ENCODE measurements around the gene NOTCH1.

Gene NOTCH1

DNA sequence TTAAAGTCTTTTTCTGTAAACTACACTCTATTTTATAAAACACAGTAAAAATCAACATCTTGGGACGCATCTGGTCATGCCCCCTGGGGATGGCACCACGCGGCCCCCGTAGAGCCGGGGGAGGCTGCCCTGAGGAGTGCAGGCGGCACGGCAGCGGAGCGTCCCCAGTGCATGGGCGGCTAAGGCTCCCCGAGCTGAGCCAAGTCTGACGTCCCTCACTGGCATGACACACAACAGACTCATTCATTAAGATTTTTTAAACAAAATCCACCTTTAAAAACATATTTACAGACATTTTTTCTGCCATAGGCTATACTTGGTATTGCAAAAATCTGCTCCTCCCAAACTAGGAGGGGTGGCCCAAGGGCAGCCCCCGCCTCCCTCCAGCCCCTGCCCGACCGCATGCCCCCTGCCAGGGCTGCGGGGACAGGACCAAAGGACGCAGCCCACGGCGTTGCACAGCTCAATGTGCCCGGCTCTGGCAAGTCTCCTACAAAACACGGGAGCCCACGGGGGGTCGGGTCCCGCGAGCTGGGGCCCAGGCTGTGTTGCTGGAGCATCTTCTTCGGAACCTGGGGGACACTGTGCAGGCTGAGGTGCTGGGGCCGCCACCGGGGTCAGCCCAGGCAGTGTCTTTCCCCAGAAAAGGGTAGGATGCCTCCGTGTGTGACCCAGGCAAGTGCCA lies 51.2 kb downstream of the NOTCH1 start:
- TF ChIP-seq EZH2 (IDR thresholded peaks at IDR 0.05; ENCODE audit: borderline replicate concordance, low read depth, low read length, severe bottlenecking) = no peak
- TF ChIP-seq, protein P1, sequence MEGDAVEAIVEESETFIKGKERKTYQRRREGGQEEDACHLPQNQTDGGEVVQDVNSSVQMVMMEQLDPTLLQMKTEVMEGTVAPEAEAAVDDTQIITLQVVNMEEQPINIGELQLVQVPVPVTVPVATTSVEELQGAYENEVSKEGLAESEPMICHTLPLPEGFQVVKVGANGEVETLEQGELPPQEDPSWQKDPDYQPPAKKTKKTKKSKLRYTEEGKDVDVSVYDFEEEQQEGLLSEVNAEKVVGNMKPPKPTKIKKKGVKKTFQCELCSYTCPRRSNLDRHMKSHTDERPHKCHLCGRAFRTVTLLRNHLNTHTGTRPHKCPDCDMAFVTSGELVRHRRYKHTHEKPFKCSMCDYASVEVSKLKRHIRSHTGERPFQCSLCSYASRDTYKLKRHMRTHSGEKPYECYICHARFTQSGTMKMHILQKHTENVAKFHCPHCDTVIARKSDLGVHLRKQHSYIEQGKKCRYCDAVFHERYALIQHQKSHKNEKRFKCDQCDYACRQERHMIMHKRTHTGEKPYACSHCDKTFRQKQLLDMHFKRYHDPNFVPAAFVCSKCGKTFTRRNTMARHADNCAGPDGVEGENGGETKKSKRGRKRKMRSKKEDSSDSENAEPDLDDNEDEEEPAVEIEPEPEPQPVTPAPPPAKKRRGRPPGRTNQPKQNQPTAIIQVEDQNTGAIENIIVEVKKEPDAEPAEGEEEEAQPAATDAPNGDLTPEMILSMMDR (IDR thresholded peaks at IDR 0.05; ENCODE audit: borderline replicate concordance, extremely low read depth, low read length, poor library complexity, severe bottlenecking) = no peak
- H3K4me3 ChIP-seq (ENCODE audit: low read depth in 1 of 2, low read length in 2 of 2) = no peak overlapping the region
- H3K36me3 ChIP-seq (ENCODE audit: insufficient read depth, low read length) = peaks cover 52% of the 10 kb centered on the region
- no peak overlapping the region for H3K4me2 ChIP-seq (ENCODE audit: insufficient read depth, low read length)
- no peaks in the 10 kb centered on the region for H3K9me3 ChIP-seq (ENCODE audit: insufficient read depth, low read length, severe bottlenecking)
- peaks cover 51% of the 10 kb centered on the region for H4K20me1 ChIP-seq (ENCODE audit: insufficient read depth, low read length)
- no peak overlapping the region for H3K9ac ChIP-seq (ENCODE audit: low read depth, low read length)
- H3K79me2 ChIP-seq (ENCODE audit: insufficient read depth, low read length) = peaks cover 9% of the 10 kb centered on the region; the same call in 1 of the 2 replicates
- DNase-seq = no peak
- no peaks in the 10 kb centered on the region for H3K4me1 ChIP-seq (ENCODE audit: insufficient read depth, low read length)
- no peaks in the 10 kb centered on the region for H3K27me3 ChIP-seq (ENCODE audit: insufficient read depth, low read length, poor library complexity)
- no peak for ATAC-seq (ENCODE audit: insufficient read depth, low read depth)
- no peak overlapping the region for H3K27ac ChIP-seq (ENCODE audit: low read length)
- H2AFZ ChIP-seq (ENCODE audit: low read depth, low read length) = no peak overlapping the region

DNA sequence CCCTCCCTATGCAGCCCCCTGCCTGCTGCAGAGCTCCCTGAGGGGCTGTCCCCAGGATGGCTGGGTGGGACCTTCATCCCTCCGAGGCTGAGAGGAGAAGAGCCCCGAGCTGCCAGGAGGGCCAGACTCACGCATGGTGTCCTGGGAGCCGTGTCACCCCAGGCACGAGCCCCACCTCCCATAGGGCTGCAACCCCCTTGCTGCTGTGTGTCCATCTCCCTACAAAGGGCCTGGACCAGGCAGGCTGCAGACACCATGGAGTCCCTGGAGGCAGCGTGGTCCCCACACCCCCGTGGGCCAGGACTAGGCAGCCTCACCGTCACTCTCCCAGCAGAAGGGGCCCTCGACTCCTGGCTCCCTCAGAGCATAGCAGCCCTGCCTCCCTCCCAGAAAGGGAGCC lies 51.8 kb downstream of the NOTCH1 start:
- Histone ChIP-seq H4K20me1 (ENCODE audit: insufficient read depth, low read length) (peaks cover 45% of the 10 kb centered on the region), H3K36me3 (ENCODE audit: insufficient read depth, low read length) (peaks cover 45% of the 10 kb centered on the region), H3K4me1 (ENCODE audit: insufficient read depth, low read length) (no peaks in the 10 kb centered on the region), H3K9me3 (ENCODE audit: insufficient read depth, low read length, severe bottlenecking) (no peaks in the 10 kb centered on the region), H3K79me2 (ENCODE audit: insufficient read depth, low read length) (peaks cover 5% of the 10 kb centered on the region; the same call in 1 of the 2 replicates), H2AFZ (ENCODE audit: low read depth, low read length) (no peak overlapping the region), H3K27me3 (ENCODE audit: insufficient read depth, low read length, poor library complexity) (no peaks in the 10 kb centered on the region), H3K4me2 (ENCODE audit: insufficient read depth, low read length) (no peak overlapping the region), H3K27ac (ENCODE audit: low read length) (no peak overlapping the region), H3K4me3 (ENCODE audit: low read depth in 1 of 2, low read length in 2 of 2) (no peak overlapping the region), H3K9ac (ENCODE audit: low read depth, low read length) (no peak overlapping the region)
- no peak for DNase-seq
- peak; percentile 20 for ATAC-seq (ENCODE audit: insufficient read depth, low read depth)
- TF ChIP-seq, protein P1 (IDR thresholded peaks at IDR 0.05; ENCODE audit: borderline replicate concordance, extremely low read depth, low read length, poor library complexity, severe bottlenecking) = no peak
- TF ChIP-seq EZH2 (IDR thresholded peaks at IDR 0.05; ENCODE audit: borderline replicate concordance, low read depth, low read length, severe bottlenecking) = no peak

DNA sequence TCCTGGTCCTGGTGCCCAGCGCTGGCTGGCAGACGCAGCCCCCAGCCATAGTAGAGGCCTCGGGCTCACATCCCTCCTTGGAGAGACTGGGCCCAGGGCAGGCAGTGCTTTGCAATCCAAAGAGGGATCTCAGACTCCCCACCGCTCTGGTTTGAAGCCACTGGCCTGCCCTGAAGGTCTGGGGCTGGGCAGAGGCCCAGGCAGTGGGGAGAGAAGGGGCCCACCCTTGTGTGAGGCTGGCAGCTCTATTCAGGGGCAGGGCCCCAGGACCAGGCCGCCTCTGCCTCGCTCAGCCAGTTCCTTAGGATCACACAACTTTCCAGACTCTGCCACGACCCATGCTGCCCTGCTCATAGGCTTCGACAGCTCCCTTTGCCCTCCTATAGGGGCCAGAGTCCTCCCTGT lies 52.3 kb downstream of the NOTCH1 start:
- no peak overlapping the region for H3K4me2 ChIP-seq (ENCODE audit: insufficient read depth, low read length)
- no peaks in the 10 kb centered on the region for H3K4me1 ChIP-seq (ENCODE audit: insufficient read depth, low read length)
- peaks cover 41% of the 10 kb centered on the region for H3K36me3 ChIP-seq (ENCODE audit: insufficient read depth, low read length)
- no peaks in the 10 kb centered on the region for H3K27me3 ChIP-seq (ENCODE audit: insufficient read depth, low read length, poor library complexity)
- H4K20me1 ChIP-seq (ENCODE audit: insufficient read depth, low read length) = peaks cover 40% of the 10 kb centered on the region
- H3K9me3 ChIP-seq (ENCODE audit: insufficient read depth, low read length, severe bottlenecking) = no peaks in the 10 kb centered on the region
- H3K4me3 ChIP-seq (ENCODE audit: low read depth in 1 of 2, low read length in 2 of 2) = no peak overlapping the region
- H3K79me2 ChIP-seq (ENCODE audit: insufficient read depth, low read length) = peaks cover 3% of the 10 kb centered on the region; the same call in 1 of the 2 replicates
- H2AFZ ChIP-seq (ENCODE audit: low read depth, low read length) = no peak overlapping the region
- DNase-seq (no peak), ATAC-seq (ENCODE audit: insufficient read depth, low read depth) (peak; percentile 42)
- H3K27ac ChIP-seq (ENCODE audit: low read length) = no peak overlapping the region
- TF ChIP-seq EZH2 (IDR thresholded peaks at IDR 0.05; ENCODE audit: borderline replicate concordance, low read depth, low read length, severe bottlenecking) = no peak
- TF ChIP-seq, protein P1 (IDR thresholded peaks at IDR 0.05; ENCODE audit: borderline replicate concordance, extremely low read depth, low read length, poor library complexity, severe bottlenecking) = no peak
- no peak overlapping the region for H3K9ac ChIP-seq (ENCODE audit: low read depth, low read length)

Measured in DND-41 (cell line).